H1 (cell line): ENCODE data around the gene MARCHF10. TPM values are rescaled to one million over a fixed set of nuclear protein-coding genes. Genes with fewer than 3 reads are reported as not detected.

Experiments used
- CTCF ChIA-PET: fragments of 300-600 bp; sonication (Branson Sonifier 250); formaldehyde crosslinking; loops from one replicate; lab custom pipeline; 2021; ENCODE audit not compliant: partially characterized antibody; lab: Charles Lee
- POLR2A ChIA-PET: fragments of 300-600 bp; sonication (Branson Sonifier 250); formaldehyde crosslinking; loops from one replicate; lab custom pipeline; 2021; ENCODE audit warnings: inconsistent platforms; ENCODE audit not compliant: partially characterized antibody; lab: Charles Lee
- DNase-seq, 2 experiments: peaks; one replicate each; pipeline versions ENCODE4 v3.0.0 to v3.0.0-alpha.2; 2010 to 2022; ENCODE audit warnings: low spot score in 2 of 2, low read depth in 1 of 2, mixed read lengths in 1 of 2
- FAIRE-seq: peaks from 2 replicates; lab custom pipeline; 2011; peaks lifted over from hg19 to GRCh38; lab: Jason Lieb, UNC
- H2AFZ ChIP-seq: 2 replicates; pipeline ENCODE4 v1.8.1; 2012; ENCODE audit warnings: low read length, inconsistent platforms
- H2AK5ac ChIP-seq: 2 replicates; pipeline ENCODE4 v1.6.1; 2013; ENCODE audit warnings: low read depth, low read length
- H2BK120ac ChIP-seq: replicated peaks from 2 replicates; pipeline ENCODE3; 2013; ENCODE audit warnings: low read depth, low read length, inconsistent platforms
- H2BK12ac ChIP-seq: 2 replicates; pipeline ENCODE4 v1.6.1; 2013; ENCODE audit warnings: low read depth, low read length
- H2BK15ac ChIP-seq: 2 replicates; pipeline ENCODE4 v1.6.1; 2013; ENCODE audit warnings: low read length
- H2BK20ac ChIP-seq: 2 replicates; pipeline ENCODE4 v1.6.1; 2013; ENCODE audit warnings: low read length
- H2BK5ac ChIP-seq: 2 replicates; pipeline ENCODE4 v1.6.1; 2013; ENCODE audit warnings: low read depth, low read length
- H3K14ac ChIP-seq: 2 replicates; pipeline ENCODE4 v1.6.1; 2013; ENCODE audit warnings: inconsistent platforms; ENCODE audit not compliant: insufficient read length
- H3K18ac ChIP-seq: 2 replicates; pipeline ENCODE4 v1.6.1; 2013; ENCODE audit warnings: low read length; ENCODE audit errors: extremely low read depth
- H3K23ac ChIP-seq: 2 replicates; pipeline ENCODE4 v1.6.1; 2013; ENCODE audit warnings: inconsistent platforms; ENCODE audit not compliant: insufficient read length
- H3K23me2 ChIP-seq: 2 replicates; pipeline ENCODE4 v1.6.1; 2013; ENCODE audit warnings: low read depth, low read length
- H3K27ac ChIP-seq: 2 replicates; pipeline ENCODE4 v1.6.1; 2011; ENCODE audit warnings: low read depth, low read length, inconsistent platforms
- H3K27me3 ChIP-seq, 4 experiments: replicated peaks in 1 of 4; 1 replicate in 1 of 4; 2 replicates in 3 of 4; pipeline versions ENCODE4 v1.6.1 to v1.8.1; 2011 to 2013; ENCODE audit warnings: low read length in 3 of 4, mild to moderate bottlenecking in 3 of 4, inconsistent platforms in 2 of 4, mixed read lengths in 2 of 4, moderate library complexity in 1 of 4; ENCODE audit not compliant: control insufficient read depth in 3 of 4, insufficient read depth in 3 of 4; ENCODE audit errors: extremely low read depth in 1 of 4
- H3K36me3 ChIP-seq, 4 experiments: 2 replicates each; pipeline versions ENCODE4 v1.6.1 to v1.8.1; 2011 to 2013; ENCODE audit warnings: mild to moderate bottlenecking in 4 of 4, low read length in 3 of 4, moderate library complexity in 2 of 4, control low read depth in 1 of 4, inconsistent platforms in 1 of 4; ENCODE audit not compliant: insufficient read depth in 4 of 4, control insufficient read depth in 2 of 4
- H3K4ac ChIP-seq: replicated peaks from 2 replicates; pipeline ENCODE3; 2013; ENCODE audit warnings: low read length, low read depth, mixed read lengths, inconsistent platforms; ENCODE audit not compliant: insufficient read length
- H3K4me1 ChIP-seq, 4 experiments: replicated peaks in 1 of 4; 1 replicate in 1 of 4; 2 replicates in 3 of 4; pipeline versions ENCODE4 v1.6.1 to v1.8.1; 2011 to 2013; ENCODE audit warnings: low read length in 3 of 4, inconsistent platforms in 2 of 4, mixed read lengths in 1 of 4; ENCODE audit not compliant: insufficient read depth in 4 of 4, control insufficient read depth in 3 of 4
- H3K4me2 ChIP-seq, 2 experiments: 2 replicates each; pipeline versions ENCODE4 v1.6.1 to v1.8.1; 2011 to 2013; ENCODE audit warnings: low read depth in 2 of 2, low read length in 2 of 2, control low read depth in 1 of 2, inconsistent platforms in 1 of 2, mild to moderate bottlenecking in 1 of 2; ENCODE audit not compliant: insufficient read depth in 1 of 2
- H3K4me3 ChIP-seq, 4 experiments: fragments of 200-600, 300-600 bp in 1 of 4; sonication (generic), shearing (Covaris generic), sonication (Bioruptor Twin) in 1 of 4; 2 replicates each; pipeline versions ENCODE4 v1.5.1 to v1.8.1; 2011 to 2016; ENCODE audit warnings: low read length in 4 of 4, low read depth in 3 of 4, control low read depth in 2 of 4, inconsistent platforms in 2 of 4, mild to moderate bottlenecking in 2 of 4, mixed read lengths in 1 of 4, moderate library complexity in 1 of 4; ENCODE audit not compliant: insufficient read depth in 2 of 4; ENCODE audit errors: extremely low read depth in 1 of 4
- H3K56ac ChIP-seq: replicated peaks from 2 replicates; pipeline ENCODE3; 2013; ENCODE audit warnings: low read depth, mild to moderate bottlenecking, mixed read lengths, low read length, inconsistent platforms; ENCODE audit not compliant: insufficient read length
- H3K79me1 ChIP-seq: 2 replicates; pipeline ENCODE4 v1.6.1; 2013; ENCODE audit warnings: low read depth, low read length, control low read depth
- H3K79me2 ChIP-seq, 2 experiments: 2 replicates each; pipeline versions ENCODE4 v1.6.1 to v1.8.1; 2012 to 2013; ENCODE audit warnings: low read length in 2 of 2, mild to moderate bottlenecking in 2 of 2, inconsistent platforms in 1 of 2; ENCODE audit not compliant: insufficient read depth in 2 of 2, control insufficient read depth in 1 of 2
- H3K9ac ChIP-seq, 4 experiments: replicated peaks in 1 of 4; 1 replicate in 1 of 4; 2 replicates in 3 of 4; pipeline versions ENCODE4 v1.6.1 to v1.8.1; 2011 to 2013; ENCODE audit warnings: low read depth in 3 of 4, low read length in 3 of 4, control low read depth in 2 of 4, mild to moderate bottlenecking in 2 of 4, moderate library complexity in 2 of 4, inconsistent platforms in 1 of 4; ENCODE audit errors: extremely low read depth in 1 of 4
- H3K9me3 ChIP-seq, 2 experiments: 2 replicates each; pipeline versions ENCODE4 v1.6.1 to v1.8.1; 2012 to 2013; ENCODE audit warnings: mild to moderate bottlenecking in 2 of 2, moderate library complexity in 2 of 2, control low read depth in 1 of 2, inconsistent platforms in 1 of 2, low read depth in 1 of 2, low read length in 1 of 2, mixed read lengths in 1 of 2; ENCODE audit not compliant: insufficient read depth in 2 of 2
- H4K20me1 ChIP-seq, 2 experiments: replicated peaks in 1 of 2; 2 replicates each; pipeline versions ENCODE3 to v1.8.1; 2011 to 2013; ENCODE audit warnings: inconsistent platforms in 2 of 2, low read length in 2 of 2, mild to moderate bottlenecking in 1 of 2; ENCODE audit not compliant: insufficient read depth in 2 of 2, control insufficient read depth in 1 of 2
- H4K5ac ChIP-seq: 2 replicates; pipeline ENCODE4 v1.6.1; 2013; ENCODE audit warnings: low read length, low read depth, mixed read lengths, inconsistent platforms; ENCODE audit not compliant: insufficient read length
- H4K8ac ChIP-seq: 2 replicates; pipeline ENCODE4 v1.8.0; 2013; ENCODE audit warnings: mild to moderate bottlenecking, moderate library complexity, low read length, inconsistent platforms; ENCODE audit not compliant: insufficient read depth; ENCODE audit errors: extremely low read depth
- H4K91ac ChIP-seq: replicated peaks from 2 replicates; pipeline ENCODE3; 2013; ENCODE audit warnings: low read length, mixed read lengths, inconsistent platforms; ENCODE audit not compliant: insufficient read length
- JUN ChIP-seq: IDR thresholded peaks from 2 replicates; pipeline ENCODE4 v1.6.1; 2011; ENCODE audit warnings: low read depth, mild to moderate bottlenecking, improper control_type of control experiment, low read length
- KDM1A ChIP-seq: fragments of 200-600, 300-600 bp; sonication (generic); IDR thresholded peaks from 2 replicates; pipeline ENCODE4 v1.7.1; 2016; ENCODE audit warnings: mild to moderate bottlenecking, low read length, borderline replicate concordance
- POU5F1 ChIP-seq: IDR thresholded peaks from 2 replicates; pipeline ENCODE4 v1.6.1; 2011; ENCODE audit warnings: low read depth, mild to moderate bottlenecking, low read length, moderate library complexity
- RNF2 ChIP-seq: fragments of 200-900, 300-1000 bp; sonication (generic); IDR thresholded peaks from 2 replicates; pipeline ENCODE4 v1.7.1; 2016; ENCODE audit warnings: borderline replicate concordance, low read depth, mild to moderate bottlenecking, antibody characterized with exemption, low read length; ENCODE audit not compliant: poor library complexity, severe bottlenecking; ENCODE audit errors: missing control alignments
- SP2 ChIP-seq: IDR thresholded peaks from 2 replicates; pipeline ENCODE4 v1.6.1; 2012; ENCODE audit warnings: mild to moderate bottlenecking, low read length, inconsistent platforms
- SRF ChIP-seq: IDR thresholded peaks from 2 replicates; pipeline ENCODE4 v1.6.1; 2011; ENCODE audit warnings: mild to moderate bottlenecking, low read depth, low read length, moderate library complexity
- TBP ChIP-seq: IDR thresholded peaks from 2 replicates; pipeline ENCODE4 v1.6.1; 2011; ENCODE audit warnings: low read depth, low read length, improper control_type of control experiment
- WGBS, 2 experiments: shearing (Covaris generic) in 1 of 2; methylation state at CpG; one replicate each; pipeline versions ENCODE4 v1.1.6 to v1.1.7; 2013 to 2015; ENCODE audit warnings: low lambda C conversion rate in 2 of 2, mixed read lengths in 2 of 2, inconsistent platforms in 1 of 2, low coverage in 1 of 2, missing lambda C conversion rate in 1 of 2; ENCODE audit not compliant: insufficient replicate concordance in 2 of 2, insufficient coverage in 1 of 2, insufficient read length in 1 of 2; ENCODE audit errors: extremely low coverage in 1 of 2, missing lambda C conversion rate in 1 of 2; 5-methylcytosine and 5-hydroxymethylcytosine counted together
- polyA plus RNA-seq, 7 experiments: library from polyadenylated mRNA; depleted of rRNA in 3 of 7; stranded (reverse) in 5 of 7; unstranded in 2 of 7; fragments of >200 nt in 5 of 7; fragments of 200-250 nt in 2 of 7; gene quantifications; 1 replicate in 5 of 7; 2 replicates in 1 of 7; 4 replicates in 1 of 7; pipeline versions ENCODE4 v1.2.1 to v1.2.3, GENCODE V29; 2011 to 2013; ENCODE audit warnings: missing spikeins in 2 of 7, mixed read lengths in 2 of 7
- total RNA-seq: library from RNA; stranded (reverse); fragmentation: NEBNext Ultra II Directional; extraction: Animal tissue kit (Norgen Biotek cat#: 25700); gene quantifications from 2 replicates; pipeline ENCODE4 v1.2.1, GENCODE V29; 2021

MARCHF10 gene
- total and polyA plus RNA-seq, 2 of the 8 experiments (the other 6 are each of a cell fraction or from before 2014, with no cell fraction given), result 0.48 to 0.73 TPM

GRCh38 chr17:62804025-62804424, 4.1 kb downstream of the MARCHF10 start:
- Histone ChIP-seq H2BK120ac (no peak overlapping the region), H3K23me2 (no peaks in the 10 kb centered on the region), H3K79me1 (no peaks in the 10 kb centered on the region), H3K79me2 (no peaks in the 10 kb centered on the region), H2AK5ac (no peak overlapping the region), H3K23ac (no peak overlapping the region), H4K91ac (no peak overlapping the region), H3K18ac (no peak overlapping the region), H2BK15ac (no peak overlapping the region), H3K14ac (no peak overlapping the region), H3K56ac (no peak overlapping the region), H4K5ac (no peak overlapping the region), H3K9ac (no peak overlapping the region), H3K4me1 (peaks cover 0 to 9% (median 2%) of the 10 kb centered on the region in 4 experiments; a peak in 1 of 7 replicates), H3K4me3 (no peak overlapping the region), H3K4me2 (no peak overlapping the region), H3K27ac (no peak overlapping the region), H3K4ac (no peak overlapping the region), H3K9me3 (no peaks in the 10 kb centered on the region), H2BK5ac (no peak overlapping the region), H2BK12ac (no peak overlapping the region), H3K36me3 (no peaks in the 10 kb centered on the region), H2AFZ (no peak overlapping the region), H4K8ac (no peak overlapping the region), H4K20me1 (no peaks in the 10 kb centered on the region), H3K27me3 (no peaks in the 10 kb centered on the region), H2BK20ac (no peak overlapping the region)
- no peak for DNase-seq
- POLR2A ChIA-PET, result interaction anchor here (0.6 kb wide), 1 partner anchor 15 kb away, joined by 4 read pairs; no protein-coding TSS in a partner anchor
- CTCF ChIA-PET, result interaction anchor here (1.4 kb wide), 1 partner anchor 111 kb away, joined by 4 read pairs; no protein-coding TSS in a partner anchor
- no peak for FAIRE-seq
- WGBS, 2 experiments, result 93% methylated on average over 12 of the region's 12 CpGs; no CpG with 5 or more reads in 1 of the 2 experiments
- TF ChIP-seq RNF2, result no peak
- TF ChIP-seq SRF, result no peak
- TF ChIP-seq SP2, result no peak
- TF ChIP-seq POU5F1, result no peak
- TF ChIP-seq TBP, result no peak
- no peak for TF ChIP-seq JUN
- no peak for TF ChIP-seq KDM1A
